Measurements from ENCODE around the gene OPA1.

The OPA1 gene

GRCh38 chr3:193592841-193593667 lies at the start of gene OPA1:
Gene OPA1, plus strand, starts transcription at chr3:193593208. Its CDS starts 170 bp downstream, at chr3:193593378.
- peak; percentile 69 for FAIRE-seq

- no peak for FAIRE-seq
Measured at GRCh38 chr3:193544289-193544688, 48.7 kb upstream of the OPA1 start.

- no peak for FAIRE-seq
Measured at GRCh38 chr3:193545304-193545703, 47.7 kb upstream of the OPA1 start.

GRCh38 chr3:193546129-193546528 lies 46.9 kb upstream of the OPA1 start:
- no peak for FAIRE-seq

- no peak for FAIRE-seq
Measured at GRCh38 chr3:193548406-193548805, 44.6 kb upstream of the OPA1 start.

- no peak for FAIRE-seq
Measured at GRCh38 chr3:193552923-193553322, 40.1 kb upstream of the OPA1 start.

GRCh38 chr3:193553586-193553985 lies 39.4 kb upstream of the OPA1 start:
- FAIRE-seq: no peak

GRCh38 chr3:193554811-193555210 lies 38.2 kb upstream of the OPA1 start, which contains the start of gene ATP13A4:
Gene ATP13A4, minus strand, starts transcription at chr3:193554895. Its CDS starts 96 bp downstream, at chr3:193554799.
- no peak for FAIRE-seq

GRCh38 chr3:193556841-193557240 lies 36.2 kb upstream of the OPA1 start:
- no peak for FAIRE-seq

- no peak for FAIRE-seq
Measured at GRCh38 chr3:193559100-193559499, 33.9 kb upstream of the OPA1 start.

- no peak for FAIRE-seq
Measured at GRCh38 chr3:193560091-193560490, 32.9 kb upstream of the OPA1 start.

GRCh38 chr3:193560870-193561269 lies 32.1 kb upstream of the OPA1 start:
- no peak for FAIRE-seq

GRCh38 chr3:193563426-193563825 lies 29.6 kb upstream of the OPA1 start:
- FAIRE-seq: no peak

GRCh38 chr3:193564012-193564411 lies 29.0 kb upstream of the OPA1 start:
- FAIRE-seq: no peak

- FAIRE-seq: no peak
Measured at GRCh38 chr3:193569119-193569518, 23.9 kb upstream of the OPA1 start.

- FAIRE-seq: peak; percentile 78
Measured at GRCh38 chr3:193572426-193572908, 20.5 kb upstream of the OPA1 start.

- FAIRE-seq: no peak
Measured at GRCh38 chr3:193573403-193574191, 19.4 kb upstream of the OPA1 start.

- FAIRE-seq: no peak
Measured at GRCh38 chr3:193574488-193575070, 18.4 kb upstream of the OPA1 start.

- FAIRE-seq: no peak
Measured at GRCh38 chr3:193585530-193585929, 7.5 kb upstream of the OPA1 start.

- no peak for FAIRE-seq
Measured at GRCh38 chr3:193586526-193586925, 6.5 kb upstream of the OPA1 start.

- FAIRE-seq: no peak
Measured at GRCh38 chr3:193589129-193589528, 3.9 kb upstream of the OPA1 start.

GRCh38 chr3:193589616-193590015 lies 3.4 kb upstream of the OPA1 start:
- FAIRE-seq: no peak
